ENCODE results near the gene IFIT2.
"Not testable (repeated sequence)": the region's sequence is repeated elsewhere in the genome, so short reads cannot be mapped to it uniquely, and the experiment has no call there.

The IFIT2 gene

DNA sequence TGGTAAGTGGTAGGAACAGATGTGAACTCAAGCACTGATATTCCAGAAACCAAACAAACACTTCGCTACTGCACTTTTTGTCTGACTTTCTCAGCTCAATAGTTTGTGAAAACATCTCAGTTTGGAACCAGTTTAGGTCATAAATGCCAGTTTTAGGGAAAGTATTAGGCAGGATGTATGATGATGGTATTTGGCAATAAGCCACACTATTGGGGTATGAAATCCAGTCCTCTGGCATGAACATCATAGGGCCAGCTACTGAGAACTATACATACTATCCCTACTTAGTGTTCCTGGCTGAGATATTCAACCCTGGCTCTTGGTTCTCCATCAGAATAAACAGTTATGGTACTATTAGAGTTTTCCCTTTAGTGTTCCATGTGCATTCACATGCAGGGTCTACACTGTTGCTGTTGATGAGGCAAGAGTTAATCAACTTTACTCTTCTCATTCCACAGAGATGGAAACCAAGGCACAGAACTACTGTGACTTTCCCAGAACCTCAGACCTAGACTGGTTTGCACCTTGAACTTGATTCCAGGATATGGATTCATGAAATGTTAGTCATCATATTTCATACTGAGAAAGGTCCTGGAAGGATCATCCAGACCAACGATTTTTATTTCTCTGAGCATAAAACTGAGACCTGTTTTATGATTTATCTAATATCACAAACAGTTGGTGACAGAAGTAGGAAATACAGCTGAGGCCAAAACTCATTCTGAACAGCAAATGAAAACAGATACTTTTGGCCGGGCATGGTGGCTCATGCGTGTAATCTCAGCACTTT lies 20.0 kb upstream of the IFIT2 start:
- no peak for DNase-seq

DNA sequence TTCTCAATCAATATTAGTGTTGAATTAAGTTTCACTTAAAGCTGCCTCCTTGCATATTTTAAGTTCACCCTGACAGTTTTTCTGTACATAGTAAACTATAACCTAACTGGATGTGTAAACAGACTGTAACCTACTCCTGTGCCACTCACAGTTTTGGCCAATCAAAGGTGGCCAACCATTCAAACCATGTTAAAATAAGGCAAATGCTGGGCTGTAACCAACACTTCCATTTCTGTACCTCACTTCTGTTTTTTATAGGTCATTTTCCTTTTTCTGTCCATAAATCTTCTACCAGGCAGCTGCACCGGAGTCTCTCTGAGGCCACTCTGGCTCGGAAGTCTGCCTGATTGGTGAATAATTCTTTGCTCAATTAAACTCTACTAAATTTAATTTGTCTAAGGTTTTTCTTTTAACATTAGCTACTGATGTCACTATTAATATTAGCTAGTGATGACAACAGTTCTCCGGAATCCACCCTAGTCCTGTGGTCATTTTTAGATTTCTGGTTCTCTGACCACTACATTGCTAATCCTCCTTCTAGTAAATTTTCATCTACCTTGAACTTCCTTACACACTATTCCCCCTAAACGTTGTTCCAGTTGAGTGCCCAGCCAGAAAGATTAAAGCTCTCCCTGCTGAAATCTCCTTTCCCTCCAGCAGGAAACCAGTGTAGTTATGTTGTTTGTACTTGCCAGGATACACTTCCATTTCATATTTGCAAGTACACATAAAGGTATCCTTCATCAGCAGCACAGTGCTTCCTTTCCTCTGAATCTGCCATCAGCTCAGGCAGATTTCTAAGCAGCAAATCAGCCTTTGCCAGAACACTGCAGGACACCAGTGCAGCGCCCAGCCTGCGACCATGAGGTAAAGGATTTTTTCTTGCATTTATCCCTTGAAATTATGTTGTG lies 18.6 kb upstream of the IFIT2 start:
- DNase-seq, result no peak

DNA sequence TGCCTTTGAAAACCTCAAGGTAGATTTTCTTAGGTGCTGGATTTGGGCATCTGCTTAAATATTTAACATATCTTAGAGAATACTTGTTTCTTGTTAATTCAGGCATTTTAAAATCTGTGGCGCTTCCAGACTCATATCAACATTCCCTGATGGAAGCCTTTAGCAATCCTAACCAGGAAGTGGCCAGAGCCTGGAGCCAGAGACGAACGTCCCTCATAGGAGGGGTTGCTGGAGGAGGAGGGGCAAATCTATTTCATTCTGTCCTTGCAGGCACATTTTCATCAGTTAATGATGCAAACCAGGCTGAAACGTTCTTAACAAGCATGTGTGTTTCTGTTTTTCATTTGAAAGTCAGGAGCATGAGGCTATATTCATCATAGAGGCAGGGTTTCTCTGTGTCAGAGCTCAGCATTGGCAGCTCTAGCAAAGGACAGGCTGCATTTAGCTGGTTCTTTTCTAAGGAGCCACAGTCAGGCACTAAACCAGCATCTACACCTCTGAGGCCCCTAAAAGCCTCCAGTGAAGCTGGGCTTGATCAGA lies 17.8 kb upstream of the IFIT2 start:
- no peak for DNase-seq

DNA sequence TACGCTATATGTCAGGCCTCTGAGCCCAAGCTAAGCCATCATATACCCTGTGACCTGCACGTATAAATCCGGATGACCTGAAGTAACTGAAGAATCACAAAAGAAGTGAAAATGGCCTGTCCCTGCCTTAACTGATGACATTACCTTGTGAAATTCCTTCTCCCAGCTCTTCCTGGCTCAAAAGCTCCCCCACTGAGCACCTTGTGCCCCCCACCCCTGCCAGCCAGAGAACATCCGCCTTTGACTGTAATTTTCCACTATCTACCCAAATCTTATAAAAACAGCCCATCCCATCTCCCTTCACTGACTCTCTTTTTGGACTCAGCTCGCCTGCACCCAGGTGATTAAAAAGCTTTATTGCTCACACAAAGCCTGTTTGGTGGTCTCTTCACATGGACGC lies 17.1 kb upstream of the IFIT2 start:
- DNase-seq, result not testable (repeated sequence)

DNA sequence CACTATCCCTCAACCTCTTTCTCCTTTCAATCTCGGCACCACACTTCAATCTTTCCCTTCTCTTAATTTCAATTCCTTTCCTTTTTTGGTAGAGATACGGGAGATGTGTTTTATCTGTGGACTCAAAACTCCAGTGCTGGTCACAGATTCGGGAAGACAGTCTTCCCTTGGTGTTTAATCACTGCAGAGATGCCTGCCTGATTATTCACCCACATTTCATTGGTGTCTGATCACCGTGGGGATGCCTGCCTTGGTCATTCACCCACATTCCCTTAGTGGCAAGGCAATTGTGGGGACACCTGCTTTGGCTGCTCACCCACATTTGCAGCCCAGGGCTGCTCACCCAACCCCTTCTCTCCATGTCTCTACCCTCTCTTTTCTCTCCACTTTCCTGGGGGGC lies 16.5 kb upstream of the IFIT2 start:
- not testable (repeated sequence) for DNase-seq

DNA sequence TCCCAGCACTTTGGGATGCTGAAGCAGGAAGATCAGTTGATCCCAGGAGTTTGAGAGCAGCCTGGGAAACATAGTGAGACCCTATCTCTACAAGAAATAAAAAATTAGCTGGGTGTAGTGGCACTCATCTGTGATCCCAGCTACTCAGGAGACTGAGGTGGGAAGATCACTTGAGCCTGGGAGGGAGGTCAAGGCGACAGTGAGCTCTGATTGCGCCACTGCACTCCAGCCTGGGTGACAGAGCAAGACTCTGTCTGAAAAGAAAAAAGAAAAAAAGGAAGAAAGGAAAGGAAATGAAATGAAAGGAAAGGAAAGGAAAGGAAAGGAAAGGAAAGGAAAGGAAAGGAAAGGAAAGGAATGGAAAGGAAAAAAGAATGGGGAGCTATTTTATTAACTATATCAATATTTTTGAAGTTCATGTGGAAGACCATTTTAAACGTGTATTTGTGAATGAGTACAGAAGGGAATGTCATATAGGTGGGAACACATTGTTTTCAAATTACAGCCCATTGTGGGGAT lies 7.1 kb upstream of the IFIT2 start:
- DNase-seq, result no peak

DNA sequence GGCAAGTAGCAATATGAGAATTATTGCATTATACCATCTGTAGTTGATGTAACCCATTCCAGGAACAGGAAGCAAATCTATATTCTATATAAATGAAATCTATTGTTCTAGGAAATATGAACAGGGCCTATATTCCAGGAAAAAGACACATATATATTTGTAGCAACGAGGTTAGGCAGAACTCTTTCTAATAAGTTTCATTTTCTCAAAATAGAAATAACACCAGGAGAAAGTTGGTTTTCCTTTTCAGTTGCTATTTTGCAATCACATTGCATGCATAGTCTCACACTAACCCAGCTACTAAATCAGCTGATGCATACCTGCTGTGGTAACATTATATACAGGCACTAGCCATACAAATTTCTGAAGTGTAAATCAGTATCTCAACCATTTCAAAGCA lies 6.2 kb upstream of the IFIT2 start:
- DNase-seq, result no peak

DNA sequence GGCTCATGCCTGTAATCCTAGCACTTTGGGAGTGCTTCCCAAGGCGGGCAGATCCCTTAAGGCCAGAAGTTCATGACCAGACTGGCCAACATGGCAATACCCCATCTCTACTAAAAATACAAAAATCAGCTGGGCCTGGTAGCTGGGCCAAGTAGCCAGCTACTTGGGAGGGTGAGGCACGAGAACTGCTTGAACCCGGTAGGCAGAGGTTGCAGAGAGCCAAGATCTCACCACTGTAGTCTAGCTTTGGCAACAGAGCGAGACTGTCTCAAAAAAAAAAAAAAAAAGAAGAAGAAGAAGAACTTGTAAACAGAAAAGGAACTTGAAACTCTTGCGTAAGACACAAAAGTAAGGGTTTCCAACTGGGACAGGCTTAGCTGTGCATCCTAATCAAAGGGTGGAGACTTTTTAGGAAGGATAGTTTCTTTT lies 5.6 kb upstream of the IFIT2 start:
- no peak for DNase-seq

DNA sequence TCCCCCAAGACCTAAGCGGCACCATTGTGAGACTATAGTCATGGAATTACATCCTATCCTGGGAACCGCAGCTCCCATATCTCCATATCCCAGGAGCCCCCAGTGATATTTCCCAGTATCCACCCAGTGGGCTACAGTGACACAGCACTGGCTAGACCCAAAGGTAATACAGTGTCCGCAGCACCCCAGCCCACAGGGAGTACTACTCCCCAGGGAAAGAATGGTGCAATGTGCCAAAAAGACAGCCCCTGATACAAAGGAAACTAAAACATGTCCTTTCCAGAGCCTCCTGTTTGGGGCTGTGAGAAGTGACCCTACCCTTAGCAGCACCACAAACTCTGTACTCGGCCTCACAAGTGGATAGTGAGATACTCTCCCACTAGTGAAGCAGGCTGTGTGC lies 4.5 kb upstream of the IFIT2 start:
- no peak for DNase-seq

DNA sequence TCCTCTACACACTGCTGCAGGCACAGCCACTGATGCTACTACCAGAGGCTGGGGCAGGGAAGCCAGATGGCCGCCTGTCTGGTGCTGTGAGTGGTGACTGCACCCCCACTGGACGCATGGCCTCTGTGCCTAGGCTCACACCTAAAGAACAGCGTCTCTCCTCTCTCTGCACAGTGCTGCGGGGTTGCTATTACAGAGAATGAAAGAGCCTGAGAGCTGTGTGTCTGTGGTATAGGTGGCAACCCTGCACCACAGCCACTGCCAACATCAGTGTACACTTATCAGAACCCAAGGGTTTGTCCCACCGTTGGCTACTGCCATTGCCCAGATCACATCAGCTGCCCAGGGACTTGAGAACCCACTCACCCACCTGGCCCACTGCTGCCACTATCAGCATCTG lies 4.1 kb upstream of the IFIT2 start:
- no peak for DNase-seq

DNA sequence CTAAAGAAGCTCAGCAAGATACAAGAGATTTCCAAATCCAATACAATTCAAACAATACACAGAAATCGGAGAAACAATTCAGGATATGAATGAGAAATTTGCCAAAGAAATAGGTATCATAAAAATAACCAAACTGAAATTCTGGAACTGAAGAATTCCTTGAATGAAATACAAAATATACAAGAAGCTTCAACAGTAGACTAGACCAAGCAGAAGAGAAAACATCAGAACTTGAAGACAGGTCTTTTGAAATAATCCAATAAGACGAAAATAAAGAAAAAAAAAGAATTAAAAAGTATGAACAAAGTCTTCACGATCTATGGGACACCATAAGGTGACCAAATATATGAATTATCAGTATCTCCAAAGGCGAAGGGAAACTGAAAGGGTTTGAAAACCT lies 2.8 kb upstream of the IFIT2 start:
- no peak for DNase-seq

DNA sequence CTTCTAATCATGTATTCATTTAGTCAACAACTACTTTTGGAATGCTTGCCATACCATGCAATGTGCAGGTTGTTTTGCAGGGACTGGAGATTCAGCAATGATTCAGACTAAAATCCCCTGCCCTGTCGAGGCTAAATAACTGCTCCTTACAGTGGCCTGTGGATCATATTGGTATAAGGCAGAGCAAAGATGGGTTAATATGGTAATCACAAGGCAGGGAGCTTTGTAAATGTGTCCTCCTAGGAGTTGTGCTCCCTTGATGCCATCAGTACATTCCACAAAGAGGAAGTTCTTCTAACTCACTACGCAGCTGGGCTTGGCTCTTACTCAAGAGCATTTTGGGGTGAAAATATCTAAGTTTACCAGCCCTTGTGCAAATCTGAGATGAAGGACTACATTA lies 614 bp upstream of the IFIT2 start:
- DNase-seq, result no peak

DNA sequence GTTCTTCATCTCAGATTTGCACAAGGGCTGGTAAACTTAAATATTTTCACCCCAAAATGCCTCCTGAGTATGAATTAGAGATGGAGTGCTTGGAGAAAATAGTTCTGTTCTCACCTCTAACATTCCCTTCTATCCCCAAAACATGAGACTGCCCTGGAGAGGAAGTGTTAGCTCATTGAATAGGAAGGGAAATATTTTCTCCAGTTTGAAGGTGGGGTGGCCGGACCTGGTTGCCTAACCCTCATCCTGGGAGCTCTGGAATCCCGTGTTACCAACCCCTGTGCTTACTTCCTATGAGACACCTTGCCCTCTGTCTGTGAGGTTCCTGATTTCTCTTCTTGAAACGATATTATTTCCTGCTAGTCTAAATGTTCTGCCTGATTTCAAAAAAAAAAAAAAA lies 779 bp downstream of the IFIT2 start:
- no peak for DNase-seq

DNA sequence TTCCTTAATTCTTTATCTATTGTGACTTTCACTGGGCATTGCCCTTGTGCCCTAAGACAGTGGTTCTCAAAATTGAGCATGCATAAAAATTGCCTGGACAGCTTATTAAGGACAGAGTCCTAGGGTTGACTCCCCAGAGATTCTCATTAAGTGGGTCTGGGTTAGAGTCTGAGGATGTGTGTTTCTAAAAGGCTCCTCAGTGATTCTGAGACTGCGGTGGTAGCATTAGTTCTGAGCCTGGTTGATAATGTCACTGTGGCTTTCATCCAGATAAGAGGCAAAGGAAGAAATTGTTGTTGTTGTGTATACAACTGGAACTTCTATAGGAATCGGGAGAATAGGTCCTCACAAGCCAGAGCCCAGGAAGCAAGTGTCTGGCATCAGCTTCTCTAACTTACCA lies 1.3 kb downstream of the IFIT2 start:
- DNase-seq, result no peak

DNA sequence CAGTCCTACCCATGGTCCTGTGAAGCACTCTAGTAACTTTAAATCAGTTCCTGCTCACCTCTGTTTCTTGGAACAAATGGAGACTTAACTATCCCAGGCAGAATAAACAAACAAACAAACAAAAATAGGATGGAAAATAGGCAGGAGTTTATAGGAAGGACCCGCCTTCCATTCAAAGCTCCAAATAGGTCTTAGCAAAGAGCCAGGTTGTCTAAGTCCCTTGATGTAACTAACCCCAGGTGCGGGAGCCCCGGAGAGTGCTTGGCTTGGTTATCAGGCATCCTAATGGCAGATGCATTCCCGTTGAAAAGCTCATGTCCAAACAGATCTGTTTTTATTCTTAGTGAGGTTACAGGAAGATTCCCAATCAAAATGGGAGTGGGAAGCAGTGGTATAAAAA lies 2.2 kb downstream of the IFIT2 start:
- DNase-seq, result no peak

DNA sequence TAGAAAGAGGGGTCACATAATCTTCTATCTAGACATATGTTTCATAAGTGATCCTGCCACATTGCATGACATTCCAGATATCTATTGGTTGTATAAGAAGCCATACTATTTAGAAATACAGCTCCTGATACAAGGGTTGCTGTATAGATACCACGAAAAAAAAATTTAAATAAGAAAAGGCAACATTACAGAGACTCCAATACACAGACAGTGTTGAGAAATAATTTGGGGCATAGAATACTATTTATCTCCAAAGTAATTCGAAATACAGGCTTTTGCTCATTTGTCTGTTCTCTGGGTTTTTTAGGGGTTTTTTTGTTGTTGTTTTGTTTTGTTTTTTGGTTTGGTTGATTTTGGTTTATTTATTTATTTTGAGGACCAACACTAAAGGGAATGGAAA lies 2.6 kb downstream of the IFIT2 start:
- DNase-seq, result no peak

DNA sequence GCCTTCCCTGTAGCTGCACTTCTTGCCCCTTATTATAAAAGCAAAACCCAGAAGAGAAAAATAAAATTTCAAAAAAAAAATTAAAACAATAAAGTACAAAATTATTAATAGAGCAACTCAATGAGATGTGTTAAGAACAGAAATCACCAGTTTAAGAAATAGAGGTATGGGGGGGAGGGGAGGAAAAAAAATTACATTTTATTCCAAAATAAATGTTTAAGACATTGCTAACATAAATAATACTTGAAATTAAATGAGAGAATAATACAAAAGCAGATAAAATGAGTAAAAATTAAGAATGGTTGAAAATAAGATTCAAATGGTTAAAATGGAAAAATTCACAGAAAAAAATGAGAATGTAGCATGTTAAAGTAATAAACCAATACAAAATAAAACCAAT lies 3.1 kb downstream of the IFIT2 start:
- no peak for DNase-seq

DNA sequence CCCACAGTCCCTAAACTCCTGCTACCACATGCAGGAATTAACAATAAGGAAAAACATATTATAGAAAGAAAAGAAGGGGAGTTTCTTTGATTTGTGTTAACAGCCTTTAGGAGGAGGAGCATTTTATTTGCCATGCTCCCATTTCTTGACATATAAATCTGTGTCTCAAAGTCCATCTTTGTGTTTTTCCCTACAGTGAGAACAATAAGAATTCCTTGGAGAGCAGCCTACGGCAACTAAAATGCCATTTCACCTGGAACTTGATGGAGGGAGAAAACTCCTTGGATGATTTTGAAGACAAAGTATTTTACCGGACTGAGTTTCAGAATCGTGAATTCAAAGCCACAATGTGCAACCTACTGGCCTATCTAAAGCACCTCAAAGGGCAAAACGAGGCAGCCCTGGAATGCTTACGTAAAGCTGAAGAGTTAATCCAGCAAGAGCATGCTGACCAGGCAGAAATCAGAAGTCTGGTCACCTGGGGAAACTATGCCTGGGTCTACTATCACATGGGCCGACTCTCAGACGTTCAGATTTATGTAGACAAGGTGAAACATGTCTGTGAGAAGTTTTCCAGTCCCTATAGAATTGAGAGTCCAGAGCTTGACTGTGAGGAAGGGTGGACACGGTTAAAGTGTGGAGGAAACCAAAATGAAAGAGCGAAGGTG lies 4.1 kb downstream of the IFIT2 start:
- no peak for DNase-seq

DNA sequence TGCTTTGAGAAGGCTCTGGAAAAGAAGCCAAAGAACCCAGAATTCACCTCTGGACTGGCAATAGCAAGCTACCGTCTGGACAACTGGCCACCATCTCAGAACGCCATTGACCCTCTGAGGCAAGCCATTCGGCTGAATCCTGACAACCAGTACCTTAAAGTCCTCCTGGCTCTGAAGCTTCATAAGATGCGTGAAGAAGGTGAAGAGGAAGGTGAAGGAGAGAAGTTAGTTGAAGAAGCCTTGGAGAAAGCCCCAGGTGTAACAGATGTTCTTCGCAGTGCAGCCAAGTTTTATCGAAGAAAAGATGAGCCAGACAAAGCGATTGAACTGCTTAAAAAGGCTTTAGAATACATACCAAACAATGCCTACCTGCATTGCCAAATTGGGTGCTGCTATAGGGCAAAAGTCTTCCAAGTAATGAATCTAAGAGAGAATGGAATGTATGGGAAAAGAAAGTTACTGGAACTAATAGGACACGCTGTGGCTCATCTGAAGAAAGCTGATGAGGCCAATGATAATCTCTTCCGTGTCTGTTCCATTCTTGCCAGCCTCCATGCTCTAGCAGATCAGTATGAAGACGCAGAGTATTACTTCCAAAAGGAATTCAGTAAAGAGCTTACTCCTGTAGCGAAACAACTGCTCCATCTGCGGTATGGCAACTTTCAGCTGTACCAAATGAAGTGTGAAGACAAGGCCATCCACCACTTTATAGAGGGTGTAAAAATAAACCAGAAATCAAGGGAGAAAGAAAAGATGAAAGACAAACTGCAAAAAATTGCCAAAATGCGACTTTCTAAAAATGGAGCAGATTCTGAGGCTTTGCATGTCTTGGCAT lies 4.8 kb downstream of the IFIT2 start:
- DNase-seq, result no peak

DNA sequence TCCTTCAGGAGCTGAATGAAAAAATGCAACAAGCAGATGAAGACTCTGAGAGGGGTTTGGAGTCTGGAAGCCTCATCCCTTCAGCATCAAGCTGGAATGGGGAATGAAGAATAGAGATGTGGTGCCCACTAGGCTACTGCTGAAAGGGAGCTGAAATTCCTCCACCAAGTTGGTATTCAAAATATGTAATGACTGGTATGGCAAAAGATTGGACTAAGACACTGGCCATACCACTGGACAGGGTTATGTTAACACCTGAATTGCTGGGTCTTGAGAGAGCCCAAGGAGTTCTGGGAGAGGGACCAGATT lies 5.4 kb downstream of the IFIT2 start:
- no peak for DNase-seq

DNA sequence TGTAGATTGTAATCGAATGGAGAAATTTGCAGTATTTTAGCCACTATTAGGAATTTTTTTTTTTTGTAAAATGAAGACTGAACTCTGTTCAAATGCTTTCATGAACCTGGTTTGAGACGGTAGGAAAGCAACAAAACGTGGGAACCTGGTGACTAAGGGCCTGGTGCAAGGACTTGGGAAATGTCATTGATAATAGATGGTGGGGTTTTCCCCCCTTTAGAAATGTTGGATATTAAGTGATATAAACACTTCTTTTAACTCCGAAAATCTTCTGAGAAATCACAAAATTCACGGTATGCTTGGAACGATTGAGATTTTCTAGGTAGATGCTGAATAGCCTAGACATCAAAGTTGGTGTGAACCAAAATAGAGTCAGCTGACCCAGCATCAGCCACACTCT lies 6.4 kb downstream of the IFIT2 start:
- no peak for DNase-seq

DNA sequence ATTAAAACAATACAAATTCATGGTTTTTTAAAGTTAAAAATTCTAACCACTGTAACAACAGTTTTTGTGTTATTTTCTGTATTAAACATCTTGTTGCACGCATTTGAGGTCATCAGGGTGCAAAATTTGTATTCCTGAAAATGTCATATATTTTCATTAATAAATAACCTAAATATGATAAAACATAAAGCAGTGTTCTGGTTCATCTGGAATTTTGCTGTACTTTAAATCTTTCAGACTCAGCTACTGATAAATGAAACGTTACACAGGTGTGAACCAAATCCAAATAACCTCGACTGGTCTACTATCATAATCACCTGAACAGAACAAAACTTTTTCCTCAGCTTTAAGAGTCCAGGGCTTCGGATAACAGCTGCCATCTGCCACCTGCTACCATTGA lies 6.9 kb downstream of the IFIT2 start:
- no peak for DNase-seq
